Vagina (tissue), 2 donors: Measurements from ENCODE around the gene COX10. TPM values are rescaled to one million over a fixed set of nuclear protein-coding genes. Genes with fewer than 3 reads are reported as not detected.
"Not testable (repeated sequence)": the region's sequence is repeated elsewhere in the genome, so short reads cannot be mapped to it uniquely, and the experiment has no call there.

Experiments used
- DNase-seq, 2 donors: peaks; one replicate each; pipeline ENCODE4 v3.0.0-alpha.2; 2017; ENCODE audit errors: extremely low spot score in 2 of 2
- H3K27ac ChIP-seq: fragments of 200-600 bp; sonication (generic); one replicate; pipeline ENCODE4 v1.5.1; 2019
- H3K27me3 ChIP-seq: fragments of 200-600 bp; sonication (generic); one replicate; pipeline ENCODE4 v1.5.1; 2019
- H3K36me3 ChIP-seq, 2 donors: fragments of 200-600 bp; sonication (generic); one replicate each; pipeline ENCODE4 v1.5.1; 2017 to 2019
- H3K4me1 ChIP-seq: fragments of 200-600 bp; sonication (generic); one replicate; pipeline ENCODE4 v1.5.1; 2019
- H3K4me3 ChIP-seq, 2 donors: fragments of 200-600 bp; sonication (generic); 1 replicate in 1 of 2; 2 replicates in 1 of 2; pipeline ENCODE4 v1.5.1; 2016 to 2019
- H3K9me3 ChIP-seq: fragments of 200-600 bp; sonication (generic); one replicate; pipeline ENCODE4 v1.5.1; 2019
- CTCF ChIP-seq, 3 experiments: fragments of 450-650 bp in 2 of 3; fragments of 200-600 bp in 1 of 3; sonication (generic) in 1 of 3; IDR thresholded peaks; one replicate each; pipeline ENCODE4 v1.5.1; 2017 to 2019; ENCODE audit warnings: antibody characterized with exemption in 3 of 3, mild to moderate bottlenecking in 2 of 3, moderate library complexity in 2 of 3
- POLR2A ChIP-seq, 2 donors: fragments of 450-650 bp; IDR thresholded peaks; one replicate each; pipeline ENCODE4 v1.6.1; 2017; ENCODE audit warnings: antibody characterized with exemption in 2 of 2, mild to moderate bottlenecking in 2 of 2, moderate library complexity in 2 of 2
- POLR2AphosphoS5 ChIP-seq, 2 donors: sonication (generic); formaldehyde crosslinking; IDR thresholded peaks; one replicate each; pipeline ENCODE4 v1.9.0; 2017; ENCODE audit warnings: antibody characterized with exemption in 2 of 2, mild to moderate bottlenecking in 2 of 2, low read depth in 1 of 2; ENCODE audit not compliant: insufficient read depth in 1 of 2
- intact Hi-C: fragments of 100-400 bp; cut with DNase I; formaldehyde crosslinking; loops from one replicate; pipeline ENCODE4 v1.15.1; 2023
- total RNA-seq: library from RNA; depleted of rRNA; stranded (reverse); fragments of >200 nt; gene quantifications from one replicate; pipeline ENCODE4 v1.2.3, GENCODE V29; 2016

Gene COX10
- total RNA-seq, 1 donor from 2014 or later: 27.5 TPM

GRCh38 chr17:14184536-14184935 lies 115.2 kb downstream of the COX10 start:
- H3K4me3 ChIP-seq, H3K36me3 ChIP-seq, H3K4me1 ChIP-seq, H3K9me3 ChIP-seq, H3K27me3 ChIP-seq, H3K27ac ChIP-seq, DNase-seq, intact Hi-C loops: not testable (repeated sequence)

- H3K9me3 ChIP-seq, intact Hi-C loops, H3K4me1 ChIP-seq, H3K27ac ChIP-seq, H3K4me3 ChIP-seq, H3K27me3 ChIP-seq, H3K36me3 ChIP-seq, DNase-seq: not testable (repeated sequence)
These were observed 117.1 kb downstream of the COX10 start for GRCh38 chr17:14186443-14186842.

GRCh38 chr17:14190774-14191173 lies 121.5 kb downstream of the COX10 start:
- H3K9me3 ChIP-seq, intact Hi-C loops, H3K4me1 ChIP-seq, H3K27me3 ChIP-seq, H3K4me3 ChIP-seq, DNase-seq, H3K27ac ChIP-seq, H3K36me3 ChIP-seq: not testable (repeated sequence)

GRCh38 chr17:14191469-14191868 lies 122.2 kb downstream of the COX10 start:
- intact Hi-C loops, H3K27ac ChIP-seq, H3K4me1 ChIP-seq, H3K4me3 ChIP-seq, DNase-seq, H3K36me3 ChIP-seq, H3K27me3 ChIP-seq, H3K9me3 ChIP-seq: not testable (repeated sequence)

GRCh38 chr17:14192039-14192438 lies 122.7 kb downstream of the COX10 start:
- DNase-seq, H3K36me3 ChIP-seq, H3K27ac ChIP-seq, H3K4me3 ChIP-seq, H3K4me1 ChIP-seq, H3K9me3 ChIP-seq, H3K27me3 ChIP-seq, intact Hi-C loops: not testable (repeated sequence)

GRCh38 chr17:14192636-14193344 lies 123.5 kb downstream of the COX10 start:
- H3K36me3 ChIP-seq, H3K4me3 ChIP-seq, DNase-seq, H3K27ac ChIP-seq, H3K4me1 ChIP-seq, intact Hi-C loops, H3K27me3 ChIP-seq, H3K9me3 ChIP-seq: not testable (repeated sequence)

- no peaks in the 10 kb centered on the region for H3K9me3 ChIP-seq
- no peak overlapping the region for H3K27ac ChIP-seq
- no peaks in the 10 kb centered on the region for H3K36me3 ChIP-seq
- intact Hi-C loops: no loop called here
- TF ChIP-seq POLR2A (IDR thresholded peaks at IDR 0.05) (no peak), POLR2AphosphoS5 (IDR thresholded peaks at IDR 0.05; ENCODE audit: insufficient read depth in 1 of 2, low read depth in 1 of 2) (no peak), CTCF (IDR thresholded peaks at IDR 0.05) (no peak)
- H3K4me3 ChIP-seq: no peak overlapping the region
- peaks cover 19% of the 10 kb centered on the region for H3K4me1 ChIP-seq
- DNase-seq: no peak
- H3K27me3 ChIP-seq: no peaks in the 10 kb centered on the region
These were observed 127.2 kb downstream of the COX10 start for GRCh38 chr17:14196377-14196997.

GRCh38 chr17:14197057-14197456 lies 127.8 kb downstream of the COX10 start:
- Histone ChIP-seq H3K4me1 (peaks cover 25% of the 10 kb centered on the region), H3K4me3 (no peak overlapping the region), H3K9me3 (no peaks in the 10 kb centered on the region), H3K27ac (no peak overlapping the region), H3K36me3 (no peaks in the 10 kb centered on the region), H3K27me3 (no peaks in the 10 kb centered on the region)
- intact Hi-C loops: no loop called here
- DNase-seq: no peak
- no peak for TF ChIP-seq POLR2AphosphoS5 (IDR thresholded peaks at IDR 0.05; ENCODE audit: insufficient read depth in 1 of 2, low read depth in 1 of 2)
- TF ChIP-seq POLR2A (IDR thresholded peaks at IDR 0.05): no peak
- no peak for TF ChIP-seq CTCF (IDR thresholded peaks at IDR 0.05)
